Measurements from ENCODE around the gene SPI1. TPM values are rescaled to one million over a fixed set of nuclear protein-coding genes. Genes with fewer than 3 reads are reported as not detected.

Gene SPI1
- 10 to 100 TPM; 25.0 to 69.4 (median 48.4) TPM for total RNA-seq

GRCh38 chr11:47378010-47378835 is at the start of gene SPI1:
TSS of gene SPI1 (minus strand) at chr11:47378547. CDS start at chr11:47378353, 194 bp downstream.
- TF ChIP-seq CTCF (IDR thresholded peaks at IDR 0.05) = no peak
- DNase-seq (ENCODE audit: low spot score) (no peak), ATAC-seq (ENCODE audit: low FRiP score) (peak; percentile 16)

- TF ChIP-seq CTCF (IDR thresholded peaks at IDR 0.05) = no peak
- peak; percentile 98 for DNase-seq (ENCODE audit: low spot score)
- peak; percentile 99 for ATAC-seq (ENCODE audit: low FRiP score)
Measured at GRCh38 chr11:47426062-47426956, 48.0 kb upstream of the SPI1 start, which contains the start of gene PSMC3. TSS of gene PSMC3 (minus strand) at chr11:47426439. CDS start at chr11:47426279, 160 bp downstream.

- DNase-seq (ENCODE audit: low spot score) (no peak), ATAC-seq (ENCODE audit: low FRiP score) (no peak)
- no peak for TF ChIP-seq CTCF (IDR thresholded peaks at IDR 0.05)
Measured at GRCh38 chr11:47425611-47426010, 47.3 kb upstream of the SPI1 start.

GRCh38 chr11:47418454-47419259 is 40.3 kb upstream of the SPI1 start:
- no peak for TF ChIP-seq CTCF (IDR thresholded peaks at IDR 0.05)
- ATAC-seq (ENCODE audit: low FRiP score) (no peak), DNase-seq (ENCODE audit: low spot score) (no peak)

- ATAC-seq (ENCODE audit: low FRiP score) = no peak
- DNase-seq (ENCODE audit: low spot score) = no peak
Measured at GRCh38 chr11:47417712-47418111, 39.4 kb upstream of the SPI1 start.

More at GRCh38 chr11:47417712-47418111, 39.4 kb upstream of the SPI1 start:
- TF ChIP-seq CTCF (IDR thresholded peaks at IDR 0.05) = no peak
